NCI-H1105 (cell line): ENCODE results near the gene NEMF.
"Not testable (repeated sequence)": the region's sequence is repeated elsewhere in the genome, so short reads cannot be mapped to it uniquely, and the experiment has no call there.

Experiments
- DNase-seq: peaks from one replicate; lab custom pipeline; 2025; lab: John Stamatoyannopoulos, UW

Gene NEMF

GRCh38 chr14:49816118-49816517 lies 36.5 kb downstream of the NEMF start:
- DNase-seq = not testable (repeated sequence)

- no peak for DNase-seq
These were observed 43.8 kb downstream of the NEMF start for GRCh38 chr14:49808780-49809179.

DNA sequence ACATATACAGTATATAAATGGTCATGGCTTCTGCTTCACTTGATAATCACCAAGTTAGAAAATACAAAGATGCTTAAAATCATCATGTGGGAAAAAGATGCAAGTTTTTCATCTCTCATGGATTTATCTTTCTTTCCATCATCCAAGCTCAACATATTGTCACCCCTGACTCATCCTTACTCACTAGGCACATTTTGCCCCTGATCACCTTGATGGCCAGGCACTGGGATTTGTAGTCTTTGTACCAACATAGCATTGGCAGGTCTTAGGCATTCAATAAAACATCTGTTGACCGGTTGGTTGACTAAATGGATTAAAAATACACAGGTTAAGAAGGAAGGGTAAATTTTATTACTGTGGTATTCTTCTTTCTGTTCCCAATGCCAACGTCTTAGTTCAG lies 56.6 kb downstream of the NEMF start:
- no peak for DNase-seq

DNA sequence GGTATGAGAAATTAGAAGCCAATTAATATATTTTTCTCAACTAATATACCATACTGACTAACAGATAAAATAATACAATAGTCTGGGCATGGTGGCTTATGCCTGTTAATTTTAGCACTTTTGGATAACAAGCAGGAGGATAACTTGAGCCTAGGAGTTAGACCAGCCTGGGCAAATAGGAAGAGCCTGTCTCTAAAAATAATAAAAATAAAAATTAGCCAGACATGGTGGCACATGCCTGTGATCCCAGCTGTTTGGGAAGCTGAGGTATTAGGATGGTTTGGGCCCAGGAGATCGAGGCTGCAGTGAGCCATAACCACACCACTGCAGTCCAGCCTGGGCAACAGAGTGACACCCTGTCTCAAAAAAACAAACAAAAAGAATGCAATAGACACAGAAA lies 60.0 kb downstream of the NEMF start:
- DNase-seq = no peak

- DNase-seq = no peak
These were observed 66.3 kb downstream of the NEMF start for GRCh38 chr14:49786315-49786714.

GRCh38 chr14:49783394-49784014 lies 69.1 kb downstream of the NEMF start:
- DNase-seq = no peak

- not testable (repeated sequence) for DNase-seq
These were observed 71.5 kb downstream of the NEMF start for GRCh38 chr14:49781040-49781439.

DNA sequence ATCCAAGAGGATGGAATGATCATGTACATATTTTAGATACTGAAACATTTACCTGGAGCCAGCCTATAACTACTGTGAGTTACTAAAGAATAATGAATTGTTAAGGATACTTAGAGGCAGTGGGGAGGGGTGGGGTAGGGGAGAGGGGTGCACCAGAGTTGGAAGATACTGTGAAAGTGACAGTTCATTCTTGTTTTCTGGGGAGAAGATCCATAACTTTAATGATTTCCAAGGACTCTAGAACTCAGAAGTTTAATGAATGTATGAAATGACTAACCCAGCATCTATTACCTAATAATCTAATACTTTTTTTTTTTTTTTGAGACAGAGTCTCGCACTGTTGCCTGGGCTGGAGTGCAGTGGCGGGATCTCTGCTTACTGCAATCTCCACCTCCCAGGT lies 74.2 kb downstream of the NEMF start:
- DNase-seq = no peak

DNA sequence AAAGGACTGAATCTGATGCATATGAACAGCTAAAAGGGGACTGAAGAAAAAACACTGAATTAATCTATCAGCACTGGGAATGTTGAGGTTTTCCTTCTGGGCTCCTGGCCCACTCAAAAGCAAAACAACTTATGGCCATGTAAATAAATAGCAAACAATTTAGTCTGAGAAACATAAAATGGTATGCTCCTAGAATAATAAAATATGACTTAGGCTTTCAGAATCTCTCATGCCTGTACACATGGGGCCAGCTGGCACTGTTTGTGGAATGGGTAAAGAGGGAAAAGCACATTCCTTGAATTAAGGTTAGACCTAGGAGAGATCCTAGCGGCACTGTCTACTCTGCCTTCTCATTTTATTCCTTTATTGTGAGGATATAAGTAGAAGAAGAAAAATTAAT lies 78.5 kb downstream of the NEMF start:
- DNase-seq = no peak

GRCh38 chr14:49771691-49772090 lies 80.9 kb downstream of the NEMF start:
- not testable (repeated sequence) for DNase-seq

DNA sequence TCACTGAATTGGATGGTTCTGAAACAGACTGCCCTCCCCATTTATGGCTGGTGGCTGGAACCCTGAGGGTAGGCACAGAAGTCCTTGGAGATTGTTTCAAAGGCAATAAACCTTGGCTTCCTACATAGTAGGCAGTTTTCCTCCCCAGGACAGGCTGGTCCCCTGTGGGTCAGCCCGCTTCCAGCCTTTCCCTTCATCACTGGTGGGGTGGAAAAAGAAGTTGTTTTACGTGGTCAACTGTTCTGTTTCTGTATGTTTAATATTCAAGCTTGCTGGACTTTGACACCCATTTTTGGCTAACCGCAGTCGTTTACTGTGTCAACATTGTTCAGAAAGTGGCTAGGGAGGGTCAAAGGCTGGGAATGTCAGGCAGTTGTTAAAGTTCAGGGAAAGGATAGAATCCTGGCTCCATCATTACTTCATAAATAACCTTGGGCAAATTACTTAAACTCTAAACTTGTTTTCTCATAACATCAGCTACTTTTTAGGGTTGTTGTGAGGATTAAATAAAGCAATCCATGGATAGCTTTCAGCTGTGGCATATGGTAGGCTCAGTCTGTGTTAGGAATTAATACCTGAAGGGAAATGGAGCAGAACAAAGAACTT lies 82.3 kb downstream of the NEMF start:
- no peak for DNase-seq

DNA sequence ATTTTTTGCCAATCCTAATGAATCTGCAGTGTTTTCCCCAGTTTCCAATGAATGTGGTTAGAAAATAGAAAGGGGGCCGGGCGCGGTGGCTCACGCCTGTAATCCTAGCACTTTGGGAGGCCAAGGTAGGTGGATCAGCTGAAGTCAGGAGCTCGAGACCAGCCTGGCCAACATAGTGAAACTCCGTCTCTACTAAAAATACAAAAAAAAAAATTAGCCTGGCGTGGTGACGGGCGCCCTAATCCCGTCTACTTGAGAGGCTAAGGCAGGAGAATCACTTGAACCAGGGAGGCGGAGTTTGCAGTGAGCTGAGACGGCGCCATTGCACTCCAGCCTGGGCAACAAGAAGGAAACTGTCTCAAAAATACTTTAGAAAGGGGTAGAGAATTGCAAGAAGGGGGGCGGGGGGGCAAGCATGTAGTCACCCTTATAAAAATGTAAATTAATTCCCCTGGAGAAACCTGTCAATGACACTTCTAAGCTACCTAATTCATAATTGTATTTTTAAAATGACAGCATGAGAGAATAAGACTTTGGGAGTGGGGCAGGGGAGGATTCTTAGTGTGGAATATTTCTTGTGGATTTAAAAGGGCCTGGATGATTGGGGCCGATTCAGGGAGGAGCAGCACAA lies 82.9 kb downstream of the NEMF start:
- no peak for DNase-seq

DNA sequence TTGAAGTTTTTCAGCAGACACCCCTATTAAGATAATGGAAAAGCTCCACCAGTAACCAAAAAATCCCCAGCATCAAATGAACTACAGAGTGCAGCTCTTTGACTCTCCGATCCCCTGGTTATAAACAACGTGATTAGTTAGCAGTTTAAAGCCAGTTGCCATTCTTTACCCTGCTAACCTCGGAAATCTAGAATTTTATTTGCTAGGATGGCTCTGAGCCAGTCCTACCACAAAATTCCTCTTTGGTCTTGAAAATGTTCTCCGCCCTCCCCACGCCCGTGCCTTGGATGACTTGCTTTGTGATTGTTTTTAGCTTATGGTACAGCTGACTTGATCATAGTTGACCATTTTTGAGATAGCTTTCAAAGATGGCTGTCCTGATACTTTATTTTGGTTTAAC lies 83.4 kb downstream of the NEMF start:
- DNase-seq = no peak

DNA sequence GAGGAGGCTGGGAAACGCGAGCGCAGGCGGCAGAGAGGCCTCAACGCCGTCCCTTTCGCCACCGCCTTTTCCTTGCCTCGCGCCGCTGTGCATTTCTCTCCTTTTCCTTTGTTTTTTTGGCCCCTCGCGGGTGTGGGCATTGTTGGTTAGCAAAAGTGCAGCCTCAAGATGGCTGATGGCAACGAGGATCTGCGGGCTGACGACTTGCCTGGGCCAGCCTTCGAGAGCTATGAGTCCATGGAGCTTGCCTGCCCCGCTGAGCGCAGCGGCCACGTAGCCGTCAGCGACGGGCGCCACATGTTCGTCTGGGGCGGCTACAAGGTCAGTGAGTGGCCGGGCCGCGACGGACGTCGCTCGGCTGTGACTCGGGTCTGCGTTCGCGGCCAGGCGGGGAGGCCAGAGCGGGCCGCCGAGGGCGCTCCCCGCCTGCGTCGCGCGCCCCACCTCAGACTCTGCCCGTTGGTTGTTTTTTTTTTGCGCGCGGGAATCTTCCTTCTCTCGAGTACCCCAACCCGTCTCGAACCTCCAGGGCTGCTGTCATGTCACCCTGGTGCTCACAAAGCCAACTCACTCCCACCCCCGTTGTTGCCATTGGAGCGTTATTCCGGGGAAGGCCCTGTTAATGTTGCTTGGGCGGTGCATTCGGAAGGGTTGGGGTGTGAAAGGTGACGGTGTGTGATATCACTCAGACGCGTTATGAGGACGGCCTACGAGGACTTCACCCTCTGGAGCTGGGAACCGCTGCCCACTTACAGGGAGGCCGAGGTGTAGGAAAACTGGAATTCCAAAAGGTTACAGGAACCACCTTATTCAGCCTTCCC lies 84.1 kb downstream of the NEMF start:
- DNase-seq = peak; percentile 10

GRCh38 chr14:49767571-49768300 lies 84.9 kb downstream of the NEMF start, which contains the start of gene KLHDC2:
TSS of gene KLHDC2 (plus strand) at chr14:49768153. CDS start at chr14:49768469, 316 bp downstream.
- DNase-seq = peak; percentile 88

GRCh38 chr14:49767270-49767570 lies 85.4 kb downstream of the NEMF start:
- no peak for DNase-seq

- no peak for DNase-seq
These were observed 85.7 kb downstream of the NEMF start for GRCh38 chr14:49766839-49767238.

DNA sequence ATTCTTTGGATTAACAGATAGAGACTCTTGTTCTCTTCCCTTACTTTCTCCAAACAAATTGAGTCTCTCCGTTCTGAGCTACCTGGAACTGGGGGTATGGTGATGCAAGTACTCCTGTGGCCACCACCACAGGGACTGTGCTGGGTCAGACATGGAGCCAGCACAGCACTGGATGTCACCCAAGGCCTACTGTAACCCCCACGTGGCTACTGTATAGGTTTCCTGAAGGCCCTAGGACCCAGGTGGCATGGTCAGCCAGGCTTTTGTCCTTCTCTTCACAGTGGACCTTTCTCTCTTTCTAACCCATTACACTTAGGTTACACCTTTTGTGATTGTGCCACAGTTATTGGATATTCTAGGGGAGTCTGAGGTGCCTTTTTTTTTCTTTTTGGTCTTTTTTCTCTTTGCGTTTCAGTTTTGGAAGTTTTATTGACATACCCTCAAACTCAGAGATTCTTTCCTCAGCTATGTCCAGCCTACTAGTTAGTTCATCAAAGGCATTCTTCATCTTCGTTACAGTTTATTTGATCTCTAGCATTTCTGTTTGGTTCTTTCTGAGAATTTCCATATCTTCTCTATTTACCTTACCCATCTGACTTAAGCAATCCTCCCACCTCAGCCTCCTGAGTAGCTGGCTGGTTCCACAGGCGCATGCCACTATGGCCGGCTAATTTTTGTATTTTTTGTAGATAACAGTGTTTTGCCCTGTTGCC lies 90.6 kb downstream of the NEMF start:
- no peak for DNase-seq

- DNase-seq = no peak
These were observed 97.2 kb downstream of the NEMF start for GRCh38 chr14:49755378-49755777.

- no peak for DNase-seq
These were observed 98.0 kb downstream of the NEMF start for GRCh38 chr14:49754570-49755097.

DNA sequence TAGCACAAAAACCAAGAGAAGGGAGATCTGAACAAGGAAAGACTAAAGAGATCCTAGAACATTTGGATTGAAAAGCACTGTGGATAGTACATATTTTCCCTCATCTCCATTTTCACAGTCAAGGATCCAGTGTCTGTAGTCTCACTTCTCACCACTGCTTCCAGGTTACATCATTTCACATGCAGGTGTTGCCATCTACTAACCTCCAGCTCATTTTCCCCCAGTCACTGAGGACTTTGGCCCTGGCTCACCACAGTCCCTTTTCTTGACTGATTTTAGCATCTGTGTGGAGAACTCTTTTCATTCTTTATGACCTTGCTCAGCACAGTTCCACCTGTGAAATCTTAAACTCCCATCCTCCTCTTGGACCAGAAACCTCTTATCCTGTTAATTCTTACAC lies 106.1 kb downstream of the NEMF start:
- DNase-seq = not testable (repeated sequence)
